ENCODE data around the gene GALK1. TPM values are rescaled to one million over a fixed set of nuclear protein-coding genes. Genes with fewer than 3 reads are reported as not detected.

The GALK1 gene
- total RNA-seq, 4 donors from 2014 or later: 50.1 to 81.9 (median 64.1) TPM

DNA sequence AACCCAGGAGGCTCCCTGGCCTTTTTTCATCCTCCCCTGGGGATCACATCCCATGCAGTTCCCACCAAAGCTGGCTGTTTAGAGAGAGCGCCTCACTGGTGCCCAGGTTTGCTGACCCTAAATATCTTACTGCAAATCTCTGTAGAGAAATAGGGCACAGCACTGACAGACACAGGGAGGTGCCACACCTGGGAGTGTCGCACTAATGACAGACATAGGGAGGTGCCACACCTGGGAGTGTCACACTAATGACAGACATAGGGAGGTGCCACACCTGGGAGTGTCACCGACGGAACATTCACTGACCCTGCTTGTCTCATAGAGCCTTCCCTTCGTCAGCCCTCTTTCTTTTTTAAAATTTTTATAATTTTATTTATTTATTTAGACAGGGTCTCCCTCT is 45.2 kb upstream of the GALK1 start:
- TF ChIP-seq, protein P1, sequence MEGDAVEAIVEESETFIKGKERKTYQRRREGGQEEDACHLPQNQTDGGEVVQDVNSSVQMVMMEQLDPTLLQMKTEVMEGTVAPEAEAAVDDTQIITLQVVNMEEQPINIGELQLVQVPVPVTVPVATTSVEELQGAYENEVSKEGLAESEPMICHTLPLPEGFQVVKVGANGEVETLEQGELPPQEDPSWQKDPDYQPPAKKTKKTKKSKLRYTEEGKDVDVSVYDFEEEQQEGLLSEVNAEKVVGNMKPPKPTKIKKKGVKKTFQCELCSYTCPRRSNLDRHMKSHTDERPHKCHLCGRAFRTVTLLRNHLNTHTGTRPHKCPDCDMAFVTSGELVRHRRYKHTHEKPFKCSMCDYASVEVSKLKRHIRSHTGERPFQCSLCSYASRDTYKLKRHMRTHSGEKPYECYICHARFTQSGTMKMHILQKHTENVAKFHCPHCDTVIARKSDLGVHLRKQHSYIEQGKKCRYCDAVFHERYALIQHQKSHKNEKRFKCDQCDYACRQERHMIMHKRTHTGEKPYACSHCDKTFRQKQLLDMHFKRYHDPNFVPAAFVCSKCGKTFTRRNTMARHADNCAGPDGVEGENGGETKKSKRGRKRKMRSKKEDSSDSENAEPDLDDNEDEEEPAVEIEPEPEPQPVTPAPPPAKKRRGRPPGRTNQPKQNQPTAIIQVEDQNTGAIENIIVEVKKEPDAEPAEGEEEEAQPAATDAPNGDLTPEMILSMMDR (IDR thresholded peaks at IDR 0.05): no peak
- TF ChIP-seq POLR2A (IDR thresholded peaks at IDR 0.05): no peak
- Histone ChIP-seq H3K36me3 (peaks cover 0 to 51% (median 0%) of the 10 kb centered on the region in 3 donors), H3K4me1 (no peaks in the 10 kb centered on the region), H3K27me3 (no peaks in the 10 kb centered on the region), H3K9me3 (no peaks in the 10 kb centered on the region), H3K27ac (no peak overlapping the region), H3K4me3 (no peak overlapping the region)
- DNase-seq: peak in 1 of 3 donors; percentile 53

DNA sequence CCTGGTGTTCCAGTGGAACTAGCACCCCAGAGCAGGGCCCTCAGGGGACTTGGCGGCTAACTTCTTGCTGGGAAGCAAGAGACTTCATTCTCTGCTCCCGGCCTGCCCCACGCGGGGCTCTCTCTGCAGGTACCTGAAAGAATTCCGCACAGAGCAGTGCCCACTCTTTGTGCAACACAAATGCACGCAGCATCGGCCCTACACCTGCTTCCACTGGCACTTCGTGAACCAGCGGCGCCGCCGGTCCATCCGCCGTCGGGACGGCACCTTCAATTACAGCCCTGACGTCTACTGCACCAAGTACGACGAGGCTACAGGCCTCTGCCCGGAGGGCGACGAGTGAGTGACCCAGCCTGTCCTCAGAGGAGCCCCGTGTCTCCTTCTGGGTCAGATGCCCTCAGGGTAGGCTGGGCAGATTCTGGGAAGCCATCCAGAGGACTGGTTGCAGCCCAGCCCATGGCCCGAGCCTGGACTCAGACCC is 44.7 kb upstream of the GALK1 start:
- H3K27ac ChIP-seq: no peak overlapping the region
- no peaks in the 10 kb centered on the region for H3K9me3 ChIP-seq
- peak in 1 of 3 donors; percentile 45 for DNase-seq
- no peaks in the 10 kb centered on the region for H3K27me3 ChIP-seq
- H3K36me3 ChIP-seq: peaks cover 0 to 45% (median 0%) of the 10 kb centered on the region in 3 donors
- TF ChIP-seq, protein P1 (IDR thresholded peaks at IDR 0.05): no peak
- TF ChIP-seq POLR2A (IDR thresholded peaks at IDR 0.05): no peak
- no peak overlapping the region for H3K4me3 ChIP-seq
- H3K4me1 ChIP-seq: no peaks in the 10 kb centered on the region

DNA sequence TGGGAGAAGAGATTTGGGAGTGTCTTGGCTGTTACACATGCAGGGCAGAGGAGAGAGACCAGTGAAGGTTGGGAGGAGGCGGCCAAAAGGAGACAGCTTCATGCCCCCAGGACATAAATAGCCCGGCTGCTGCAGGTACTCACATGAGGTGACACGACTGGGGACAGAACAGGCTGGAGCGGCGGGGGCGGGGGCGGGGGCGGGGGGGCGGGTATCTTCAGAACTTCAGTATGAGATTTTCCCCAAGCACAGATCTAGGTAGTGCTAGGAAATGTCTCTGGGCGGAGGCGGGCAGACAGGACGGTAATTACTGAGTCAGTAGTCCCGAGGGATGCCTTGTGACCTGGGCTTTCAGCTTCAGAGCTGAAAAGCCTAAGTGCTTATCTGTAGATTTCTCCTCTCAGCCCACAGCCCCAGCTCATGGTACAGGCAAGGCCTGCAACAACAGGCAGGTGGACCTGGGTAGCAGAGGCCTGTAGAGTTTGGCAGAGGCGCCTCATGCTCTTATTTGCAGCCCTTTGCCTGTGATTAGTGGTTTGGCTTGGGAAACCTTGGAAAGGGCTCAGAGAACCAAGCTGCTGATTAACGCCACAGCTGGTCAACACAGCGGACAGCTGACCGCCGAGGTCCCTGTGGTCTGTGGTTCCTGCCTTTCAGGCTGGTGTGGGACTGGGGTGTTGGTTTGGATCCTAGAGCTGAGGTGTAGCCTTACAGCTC is 44.1 kb upstream of the GALK1 start:
- Histone ChIP-seq H3K36me3 (peaks cover 0 to 42% (median 0%) of the 10 kb centered on the region in 3 donors), H3K4me1 (no peaks in the 10 kb centered on the region), H3K27me3 (no peaks in the 10 kb centered on the region), H3K27ac (peak overlapping the region in 1 of 4 donors; percentile 19), H3K4me3 (no peak overlapping the region), H3K9me3 (no peaks in the 10 kb centered on the region)
- no peak for TF ChIP-seq POLR2A (IDR thresholded peaks at IDR 0.05)
- peak in 1 of 3 donors; percentile 42 for DNase-seq

DNA sequence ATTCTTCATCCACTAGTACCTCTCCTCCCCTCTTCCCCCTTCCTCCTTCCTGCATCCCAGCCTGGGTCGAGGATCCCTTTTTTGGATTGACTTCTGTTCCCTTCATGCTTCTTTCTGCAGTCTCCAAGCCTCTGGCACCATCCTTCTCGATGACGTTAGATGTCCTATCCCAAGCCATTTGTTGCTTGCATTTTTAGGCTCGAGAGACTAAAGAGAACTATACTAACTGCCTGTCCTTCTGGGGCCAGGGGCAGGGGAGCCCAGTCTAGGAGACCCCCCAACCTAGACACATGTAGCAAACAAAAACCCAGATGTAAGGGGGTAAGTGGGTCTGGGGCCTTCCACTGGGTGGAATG is 43.5 kb upstream of the GALK1 start:
- no peaks in the 10 kb centered on the region for H3K4me1 ChIP-seq
- H3K36me3 ChIP-seq: peaks cover 0 to 38% (median 0%) of the 10 kb centered on the region in 3 donors
- no peak overlapping the region for H3K4me3 ChIP-seq
- no peaks in the 10 kb centered on the region for H3K27me3 ChIP-seq
- peak overlapping the region in 1 of 4 donors; percentile 19 for H3K27ac ChIP-seq
- DNase-seq: peak in 1 of 3 donors; percentile 1
- no peaks in the 10 kb centered on the region for H3K9me3 ChIP-seq
- TF ChIP-seq, protein P1 (IDR thresholded peaks at IDR 0.05): no peak
- TF ChIP-seq POLR2A (IDR thresholded peaks at IDR 0.05): no peak

DNA sequence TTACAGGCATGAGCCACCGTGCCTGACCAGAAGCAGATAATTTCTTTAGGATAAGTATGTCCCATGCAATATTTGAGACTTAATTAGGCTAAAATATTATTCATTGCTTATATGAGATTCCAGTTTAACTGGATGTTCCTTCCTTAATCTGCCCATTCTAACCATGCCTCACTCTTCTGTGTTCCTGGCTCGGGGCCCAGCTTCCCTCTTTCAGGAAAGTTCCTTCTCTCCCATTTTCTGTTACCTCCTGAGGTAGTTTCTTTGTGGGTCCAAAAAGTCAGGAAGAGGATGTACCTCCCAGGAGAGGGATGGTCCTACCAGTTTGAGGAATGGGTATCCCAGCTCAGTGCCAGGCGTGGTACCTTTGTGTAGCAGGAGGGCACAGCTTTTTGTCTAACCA is 42.9 kb upstream of the GALK1 start:
- Histone ChIP-seq H3K36me3 (peaks cover 0 to 32% (median 0%) of the 10 kb centered on the region in 3 donors), H3K9me3 (no peaks in the 10 kb centered on the region), H3K4me3 (no peak overlapping the region), H3K27me3 (no peaks in the 10 kb centered on the region), H3K27ac (no peak overlapping the region), H3K4me1 (no peaks in the 10 kb centered on the region)
- peak in 1 of 3 donors; percentile 3 for DNase-seq
- TF ChIP-seq, protein P1 (IDR thresholded peaks at IDR 0.05): no peak
- no peak for TF ChIP-seq POLR2A (IDR thresholded peaks at IDR 0.05)

DNA sequence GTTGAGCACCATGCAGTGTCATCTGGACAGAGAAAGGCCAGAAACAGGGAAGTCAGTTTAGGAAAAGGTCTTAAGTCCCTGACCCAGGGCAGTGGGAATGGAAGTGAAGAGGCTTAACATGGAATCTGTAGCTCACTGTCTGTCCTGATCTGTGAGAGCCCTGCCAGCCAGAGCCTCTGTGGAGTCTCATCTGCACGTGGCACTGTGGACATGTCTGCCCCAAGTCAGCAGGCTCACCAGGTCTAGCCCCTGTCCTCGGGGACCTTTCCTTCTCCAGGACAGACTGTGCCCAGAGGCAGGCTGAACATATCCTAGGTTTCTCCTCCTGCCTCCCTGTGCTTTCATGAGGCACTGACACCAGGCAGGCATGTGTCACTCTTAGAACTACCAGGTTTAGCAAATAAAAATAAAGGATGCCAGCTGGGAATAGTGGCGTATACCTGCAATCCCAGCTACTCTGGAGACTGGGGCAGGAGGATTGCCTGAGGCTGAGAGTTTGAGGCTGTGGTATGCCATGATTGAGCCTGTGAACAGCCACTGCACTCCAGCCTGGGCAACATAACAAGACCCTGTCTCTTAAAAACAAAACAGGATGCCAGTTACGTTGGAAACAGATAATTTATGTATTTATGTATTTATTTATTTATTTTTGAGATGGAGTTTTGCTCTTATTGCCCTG is 42.0 kb upstream of the GALK1 start:
- TF ChIP-seq, protein P1 (IDR thresholded peaks at IDR 0.05): no peak
- TF ChIP-seq POLR2A (IDR thresholded peaks at IDR 0.05): no peak
- Histone ChIP-seq H3K4me1 (no peaks in the 10 kb centered on the region), H3K9me3 (no peaks in the 10 kb centered on the region), H3K27me3 (no peaks in the 10 kb centered on the region), H3K4me3 (no peak overlapping the region), H3K36me3 (peaks cover 0 to 23% (median 0%) of the 10 kb centered on the region in 3 donors), H3K27ac (no peak overlapping the region)
- DNase-seq: peak in 1 of 3 donors; percentile 14

All from Peyer's patch (tissue), 4 donors.